NCI-H460 (cell line): ENCODE results near the gene OR12D3. TPM values are rescaled to one million over a fixed set of nuclear protein-coding genes. Genes with fewer than 3 reads are reported as not detected.
"Not testable (repeated sequence)": the region's sequence is repeated elsewhere in the genome, so short reads cannot be mapped to it uniquely, and the experiment has no call there.

Experiments
- DNase-seq: peaks from one replicate; pipeline ENCODE4 v3.0.0-alpha.2; 2016; ENCODE audit warnings: low read depth; ENCODE audit errors: extremely low read depth
- polyA plus RNA-seq: library from polyadenylated mRNA; depleted of rRNA; stranded (reverse); fragments of >200 nt; gene quantifications from 2 replicates; pipeline ENCODE4 v1.2.3, GENCODE V29; 2014; cell fraction: nucleus; rRNA removed
- total RNA-seq: library from RNA; depleted of rRNA; stranded (reverse); fragments of >200 nt; shearing (Covaris generic); gene quantifications from 2 replicates; pipeline ENCODE4 v1.2.3, GENCODE V29; 2014; rRNA removed

Gene OR12D3
- total RNA-seq, result not detected in 2 replicates
- not detected in 2 replicates for polyA plus RNA-seq

- no peak for DNase-seq
These were observed at the start of gene OR12D3 for GRCh38 chr6:29375191-29375590. OR12D3 (minus strand) TSS chr6:29375291; CDS start chr6:29375287, 4 bp downstream.

- no peak for DNase-seq
These were observed 49.5 kb upstream of the OR12D3 start for GRCh38 chr6:29424575-29424974.

GRCh38 chr6:29424168-29424567 is 49.1 kb upstream of the OR12D3 start:
- DNase-seq, result no peak

GRCh38 chr6:29419516-29419915 is 44.4 kb upstream of the OR12D3 start:
- no peak for DNase-seq

- DNase-seq, result no peak
These were observed 39.5 kb upstream of the OR12D3 start, which contains the start of gene OR12D1 for GRCh38 chr6:29414588-29414987. OR12D1 (plus strand) TSS chr6:29414928.

- DNase-seq, result no peak
These were observed 28.7 kb upstream of the OR12D3 start for GRCh38 chr6:29403801-29404200.

GRCh38 chr6:29399525-29399924 is 24.4 kb upstream of the OR12D3 start:
- no peak for DNase-seq

- DNase-seq, result no peak
These were observed 20.2 kb upstream of the OR12D3 start, which contains the start of gene OR12D2 for GRCh38 chr6:29395331-29395730. OR12D2 (plus strand) TSS chr6:29395631; CDS start chr6:29396700, 1,069 bp downstream.

- DNase-seq, result no peak
These were observed 13.4 kb upstream of the OR12D3 start for GRCh38 chr6:29388533-29388932.

- no peak for DNase-seq
These were observed 912 bp upstream of the OR12D3 start for GRCh38 chr6:29376003-29376402.

- no peak for DNase-seq
These were observed 6.3 kb downstream of the OR12D3 start, which contains the start of gene OR5V1 for GRCh38 chr6:29368765-29369164. OR5V1 (minus strand) TSS chr6:29368865; CDS start chr6:29356195, 12,670 bp downstream.

GRCh38 chr6:29355603-29356002 is 19.5 kb downstream of the OR12D3 start:
- DNase-seq, result no peak

- no peak for DNase-seq
These were observed 20.1 kb downstream of the OR12D3 start for GRCh38 chr6:29354980-29355379.

- DNase-seq, result not testable (repeated sequence)
These were observed 25.7 kb downstream of the OR12D3 start for GRCh38 chr6:29349348-29349747.

GRCh38 chr6:29345380-29345779 is 29.7 kb downstream of the OR12D3 start:
- no peak for DNase-seq

GRCh38 chr6:29336269-29336668 is 38.8 kb downstream of the OR12D3 start:
- no peak for DNase-seq

- no peak for DNase-seq
These were observed 42.4 kb downstream of the OR12D3 start for GRCh38 chr6:29332676-29333075.

- no peak for DNase-seq
These were observed 49.3 kb downstream of the OR12D3 start for GRCh38 chr6:29325777-29326176.

Other genes with a start within 250 kb of the OR12D3 start
- not detected in 2 replicates for gene OR2J2, start 204.4 kb downstream of the OR12D3 start, total RNA-seq
- not detected in 2 replicates for gene OR14J1, start 73.6 kb downstream of the OR12D3 start, total RNA-seq
- gene OR5V1, start 6.4 kb downstream of the OR12D3 start, total RNA-seq, result not detected in 2 replicates
- not detected in 2 replicates for gene OR12D2, start 20.3 kb upstream of the OR12D3 start, total RNA-seq
- gene OR12D1, start 39.6 kb upstream of the OR12D3 start, total RNA-seq, result not detected in 2 replicates
- not detected in 2 replicates for gene OR10C1, start 64.0 kb upstream of the OR12D3 start, total RNA-seq
- gene OR11A1, start 81.8 kb upstream of the OR12D3 start, total RNA-seq, result not detected in 2 replicates
- not detected in 2 replicates for gene OR2H1, start 81.9 kb upstream of the OR12D3 start, total RNA-seq
- gene MAS1L, start 112.7 kb upstream of the OR12D3 start, total RNA-seq, result not detected in 2 replicates
- gene UBD, start 184.4 kb upstream of the OR12D3 start, total RNA-seq, result not detected in 2 replicates
- gene OR2H2, start 209.8 kb upstream of the OR12D3 start, total RNA-seq, result not detected in 2 replicates